GM18520 (cell line): ENCODE data around the gene PTPRN2.
"Not testable (repeated sequence)": the region's sequence is repeated elsewhere in the genome, so short reads cannot be mapped to it uniquely, and the experiment has no call there.

Experiments
- ATAC-seq: cut with Tn5 transposase; IDR thresholded peaks from one replicate; pipeline ENCODE4 v1.9.1; 2021; ENCODE audit not compliant: unreplicated experiment

The PTPRN2 gene

GRCh38 chr7:158587162-158588084, at the start of gene PTPRN2:
Gene PTPRN2 (minus strand): TSS chr7:158587823.
- no peak for ATAC-seq

DNA sequence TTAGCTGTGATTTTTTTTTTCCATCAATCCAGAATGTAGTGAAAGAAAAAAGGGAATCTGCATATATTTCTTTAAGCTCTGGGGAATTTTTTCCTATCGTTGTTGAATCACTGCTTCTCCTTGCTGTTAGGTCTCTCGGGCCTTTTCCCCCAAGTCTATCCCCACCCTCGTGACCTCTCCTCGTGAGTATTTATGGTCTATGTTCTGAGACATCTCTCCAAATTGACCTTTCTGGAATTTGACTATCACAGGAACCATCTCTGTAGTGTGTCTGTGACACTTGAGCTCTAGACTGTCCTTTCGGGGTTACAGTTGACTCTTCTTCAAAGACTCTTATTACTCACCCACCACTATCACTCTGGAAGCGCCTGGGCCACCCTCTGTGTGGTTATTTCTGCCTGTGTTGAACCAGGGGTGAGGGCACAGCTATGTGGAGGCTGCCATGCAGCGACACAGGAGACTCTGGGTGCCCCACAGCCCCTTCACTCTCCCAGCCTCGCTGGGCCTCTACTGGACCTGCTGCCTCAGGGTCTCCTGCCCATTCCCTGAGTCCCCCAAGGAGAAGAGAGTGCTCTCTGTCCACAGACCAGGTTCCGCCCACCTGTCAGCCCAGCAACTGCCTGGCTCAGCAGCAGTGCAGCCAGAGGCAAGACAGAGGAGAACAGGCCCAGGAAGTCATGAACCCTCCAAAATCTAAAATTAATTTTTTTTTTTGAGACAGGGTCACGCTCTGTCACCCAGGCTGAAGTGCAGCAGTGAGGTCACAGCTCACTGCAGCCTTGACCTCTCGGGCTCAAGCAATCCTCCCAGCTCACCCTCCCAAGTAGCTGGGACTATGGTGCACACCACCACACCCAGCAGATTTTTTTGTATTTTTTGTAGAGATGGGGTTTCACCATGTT, 45.7 kb upstream of the PTPRN2 start:
- no peak for ATAC-seq

DNA sequence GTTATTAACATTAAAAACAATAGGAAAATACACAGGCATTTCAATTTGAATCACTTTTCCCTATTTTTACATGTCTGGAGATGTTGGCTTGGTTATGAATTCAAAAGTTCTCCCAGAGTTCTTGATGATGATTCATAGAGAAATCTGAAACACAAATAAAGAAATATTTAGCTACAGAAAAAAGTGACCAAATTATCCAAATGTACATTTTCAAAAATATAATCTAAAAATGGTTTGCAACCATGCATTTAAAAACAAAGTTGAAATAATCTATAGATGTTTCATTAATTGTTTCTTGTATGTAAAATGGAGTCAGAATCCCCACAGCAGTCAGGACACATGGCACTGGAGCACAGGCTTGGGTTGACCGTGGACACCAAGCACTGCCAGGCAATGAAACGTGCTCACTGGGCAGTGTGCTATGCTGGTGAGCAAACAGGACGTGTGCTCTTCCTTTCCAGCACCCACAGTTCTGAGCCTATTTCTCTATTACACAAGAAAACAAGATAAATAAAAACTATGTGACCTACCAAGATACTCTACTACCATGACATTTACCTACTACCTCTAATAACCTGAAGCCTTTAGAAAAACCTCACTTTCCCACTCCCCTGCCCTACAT, 44.1 kb upstream of the PTPRN2 start:
- ATAC-seq, result no peak

DNA sequence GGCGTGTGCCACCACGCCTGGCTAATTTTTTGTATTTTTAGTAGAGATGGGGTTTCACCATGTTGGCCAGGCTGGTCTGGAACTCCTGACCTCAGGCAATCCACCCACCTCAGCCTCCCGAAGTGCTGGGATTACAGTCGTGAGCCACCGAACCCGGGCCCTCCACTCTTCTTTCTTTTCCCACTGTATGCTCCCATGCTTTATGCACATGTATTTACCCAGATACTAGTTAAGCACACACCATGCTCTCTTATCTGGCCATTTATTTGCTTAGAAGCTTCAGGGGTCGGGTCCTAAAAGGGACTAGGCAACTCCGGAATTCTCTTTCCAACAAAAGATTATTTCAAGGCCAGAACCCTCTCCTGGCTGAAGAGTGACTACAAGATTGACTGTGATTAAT, 38.7 kb upstream of the PTPRN2 start:
- ATAC-seq, result not testable (repeated sequence)

DNA sequence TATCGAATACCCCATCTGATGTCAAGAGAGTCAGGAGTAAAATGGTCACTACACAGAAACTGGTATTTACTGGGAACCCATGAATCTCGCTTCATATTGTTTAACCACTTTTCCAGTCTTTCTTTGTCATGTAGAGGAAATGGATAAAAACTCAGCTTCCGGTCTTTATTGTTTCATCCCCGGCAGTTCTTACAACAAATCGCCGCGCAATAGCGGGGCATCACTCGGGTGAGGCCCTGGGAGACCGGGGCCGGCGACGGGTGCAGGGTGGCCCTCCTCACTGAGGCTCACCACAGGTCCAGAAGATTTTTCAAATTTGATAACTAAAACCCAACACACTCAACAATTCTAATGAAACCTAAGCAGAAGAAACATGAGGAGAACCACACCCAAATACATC, 35.6 kb upstream of the PTPRN2 start:
- no peak for ATAC-seq

GRCh38 chr7:158620839-158621441, 33.3 kb upstream of the PTPRN2 start:
- no peak for ATAC-seq

DNA sequence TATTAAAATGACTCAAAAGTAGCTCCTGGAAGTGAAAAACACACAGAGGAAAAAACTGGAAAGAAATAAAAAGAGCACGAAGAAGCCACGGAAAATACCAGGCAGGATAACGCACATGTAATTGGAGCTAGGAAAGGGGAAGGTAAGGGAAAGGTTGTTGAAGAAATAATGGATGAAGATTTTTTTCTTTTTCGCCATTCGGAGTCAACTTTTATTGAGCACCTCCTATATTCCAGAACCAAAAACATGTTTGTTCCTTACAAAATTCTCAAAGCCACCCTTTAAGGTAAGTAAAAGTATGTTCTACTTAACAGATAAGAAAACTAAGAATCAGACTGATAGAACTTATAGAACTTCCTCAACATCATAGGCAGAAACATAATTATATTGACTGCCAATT, 32.8 kb upstream of the PTPRN2 start:
- no peak for ATAC-seq

DNA sequence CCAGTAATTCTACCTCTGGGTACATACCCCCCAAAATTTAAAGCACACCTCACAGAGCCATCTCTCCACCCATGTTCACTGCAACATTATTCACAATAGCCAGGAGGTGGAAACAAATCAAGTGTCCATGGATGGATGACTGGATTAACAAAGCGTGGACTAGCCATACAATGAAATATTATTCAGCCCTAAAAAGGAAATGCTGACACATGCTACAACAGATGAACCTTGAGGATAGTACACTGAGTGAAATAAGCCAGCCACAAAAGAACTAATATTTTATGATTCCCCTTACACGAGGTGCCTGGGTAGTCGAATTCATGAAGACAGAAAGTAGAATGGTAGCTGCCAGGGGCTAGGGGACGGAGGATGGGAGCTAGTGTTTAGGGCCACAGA, 31.1 kb upstream of the PTPRN2 start:
- ATAC-seq, result no peak

- no peak for ATAC-seq
These were observed 30.1 kb upstream of the PTPRN2 start for GRCh38 chr7:158617737-158618128.

- no peak for ATAC-seq
These were observed 28.4 kb upstream of the PTPRN2 start for GRCh38 chr7:158616050-158616449.

- no peak for ATAC-seq
These were observed 27.1 kb upstream of the PTPRN2 start for GRCh38 chr7:158614700-158615099.

GRCh38 chr7:158613481-158613880, 25.9 kb upstream of the PTPRN2 start:
- ATAC-seq, result peak; percentile 97

DNA sequence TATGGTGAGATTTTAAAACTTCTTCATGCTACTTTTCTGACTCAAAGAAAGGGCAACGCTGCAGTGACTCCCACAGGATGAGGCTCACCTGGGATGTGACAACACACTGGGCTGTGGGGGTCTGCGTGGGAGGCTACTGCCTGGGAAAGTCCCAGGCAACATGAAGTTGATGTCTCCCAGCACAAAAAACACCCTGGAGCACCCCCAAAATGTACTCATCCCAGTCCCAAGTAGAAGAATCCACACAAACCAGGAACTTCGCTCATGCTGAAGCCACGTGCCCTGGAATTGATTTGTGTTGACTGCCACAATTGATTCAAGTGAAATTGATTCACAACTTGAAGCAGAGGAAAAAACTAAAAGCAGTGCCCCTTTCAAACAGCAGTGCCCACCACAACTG, 24.9 kb upstream of the PTPRN2 start:
- ATAC-seq, result no peak

DNA sequence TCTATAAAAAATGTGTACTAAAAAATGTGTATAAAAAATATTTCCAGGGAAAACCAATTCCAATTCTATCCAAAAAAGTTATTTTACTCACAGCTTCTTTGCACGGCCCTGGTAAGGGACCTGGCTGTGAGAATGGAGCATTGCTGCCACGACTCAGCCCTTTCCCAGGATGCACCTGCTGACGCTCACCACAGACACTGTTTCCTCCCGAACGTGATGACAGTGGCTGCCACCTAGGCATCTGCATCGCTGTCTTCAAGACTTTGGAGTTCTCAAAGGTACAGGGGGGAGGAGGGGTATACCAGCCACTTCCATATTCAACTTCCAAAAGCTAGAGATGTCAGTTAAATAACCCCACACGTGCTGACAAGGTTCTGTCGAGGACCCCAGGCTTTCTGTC, 23.9 kb upstream of the PTPRN2 start:
- ATAC-seq, result no peak

DNA sequence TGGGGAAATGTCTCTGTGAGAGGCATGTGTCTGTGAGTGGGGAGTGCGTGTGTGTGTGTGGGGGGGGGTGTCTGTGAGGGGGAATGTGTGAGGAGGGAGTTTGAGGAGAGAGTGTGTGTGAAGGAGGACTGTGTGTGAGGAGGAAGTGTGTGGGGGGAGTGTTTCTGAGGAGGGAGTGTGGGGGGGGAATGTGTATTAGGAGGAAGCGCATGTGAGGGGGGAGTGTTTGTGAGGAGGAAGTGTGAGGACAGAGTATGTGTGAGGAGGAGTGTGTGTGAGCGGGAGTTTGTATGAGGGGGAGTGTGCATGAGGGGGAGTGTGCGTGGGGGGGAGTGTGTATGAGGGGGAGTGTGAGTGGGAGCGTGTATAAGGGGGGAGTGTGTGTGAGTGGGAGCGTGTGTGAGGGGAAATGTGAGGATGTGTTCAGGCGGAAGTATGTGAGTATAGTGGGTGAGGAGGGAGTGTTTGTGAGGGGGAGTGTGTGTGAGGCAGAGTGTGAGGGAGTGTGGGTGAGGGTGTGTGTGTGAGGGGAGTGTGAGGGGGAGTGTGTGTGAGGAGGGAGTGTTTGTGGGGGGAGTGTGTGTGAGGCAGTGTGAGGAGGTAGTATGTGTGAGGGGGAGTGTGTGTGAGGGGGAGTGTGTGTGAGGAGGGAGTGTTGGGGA, 21.8 kb upstream of the PTPRN2 start:
- no peak for ATAC-seq

DNA sequence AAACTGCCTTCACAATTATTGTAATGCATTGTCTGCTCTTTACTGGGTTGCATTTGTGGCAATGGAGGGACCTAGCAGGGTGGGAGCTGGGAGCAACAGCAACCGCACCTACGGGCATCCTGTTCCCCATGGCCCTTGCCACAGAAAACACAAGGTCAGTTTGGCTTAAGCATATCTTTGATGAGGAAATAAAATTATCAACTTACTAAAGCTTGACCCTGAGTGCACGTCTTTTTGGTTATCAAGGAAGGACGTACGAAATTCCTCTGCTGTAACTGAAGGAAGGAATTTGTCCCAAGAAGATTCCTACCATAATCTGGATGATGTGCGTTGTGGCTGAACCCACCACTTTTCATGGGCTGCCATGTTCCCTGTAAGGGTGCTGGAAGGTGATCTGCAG, 19.9 kb upstream of the PTPRN2 start:
- ATAC-seq, result no peak

- no peak for ATAC-seq
These were observed 19.2 kb upstream of the PTPRN2 start for GRCh38 chr7:158606671-158607424.

DNA sequence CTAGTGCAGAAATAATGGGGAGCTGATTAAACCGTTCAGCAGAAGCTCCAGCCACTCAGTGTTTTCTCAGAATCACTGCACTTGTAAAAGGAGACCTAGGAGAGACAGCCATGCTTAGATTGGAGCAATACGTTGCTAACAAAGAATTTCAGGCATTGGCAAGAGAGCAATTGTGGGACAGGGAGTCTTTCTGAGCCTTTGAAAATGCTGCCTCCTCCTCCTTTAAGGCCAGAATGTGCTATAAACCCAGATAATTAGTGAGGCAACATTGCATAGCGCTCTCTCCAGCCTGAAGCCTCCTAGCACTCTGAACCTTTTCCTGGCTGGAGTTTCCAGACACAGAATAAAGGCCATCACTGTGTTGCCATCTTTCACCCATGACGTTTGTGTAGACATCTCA, 18.5 kb upstream of the PTPRN2 start:
- ATAC-seq, result no peak

- no peak for ATAC-seq
These were observed 16.4 kb upstream of the PTPRN2 start for GRCh38 chr7:158603773-158604755.
